Kidney (tissue), 14 donors: ENCODE results near the gene C2CD3. TPM values are rescaled to one million over a fixed set of nuclear protein-coding genes. Genes with fewer than 3 reads are reported as not detected.

Experiments
- DNase-seq, 5 donors: peaks; one replicate each; pipeline ENCODE4 v3.0.0-alpha.2; 2013 to 2020
- FAIRE-seq: peaks from 2 replicates; lab custom pipeline; 2012; peaks lifted over from hg19 to GRCh38; lab: Jason Lieb, UNC
- H3K27ac ChIP-seq, 2 donors: one replicate each; pipeline ENCODE4 v1.7.0; 2013; ENCODE audit warnings: low read depth in 2 of 2, low read length in 2 of 2, inconsistent platforms in 1 of 2
- H3K27me3 ChIP-seq: one replicate; pipeline ENCODE4 v1.7.1; 2013; ENCODE audit warnings: low read length, inconsistent platforms; ENCODE audit not compliant: control insufficient read depth, insufficient read depth
- H3K36me3 ChIP-seq, 3 donors: one replicate each; pipeline versions ENCODE4 v1.7.0 to v1.7.1; 2013; ENCODE audit warnings: low read length in 3 of 3, control low read depth in 1 of 3, inconsistent platforms in 1 of 3; ENCODE audit not compliant: insufficient read depth in 3 of 3, control insufficient read depth in 2 of 3
- H3K4me1 ChIP-seq, 3 donors: one replicate each; pipeline versions ENCODE4 v1.7.0 to v1.7.1; 2013; ENCODE audit warnings: low read length in 3 of 3, inconsistent platforms in 1 of 3, low read depth in 1 of 3; ENCODE audit not compliant: control insufficient read depth in 2 of 3, insufficient read depth in 2 of 3
- H3K4me3 ChIP-seq, 3 donors: one replicate each; pipeline versions ENCODE4 v1.7.0 to v1.8.1; 2013; ENCODE audit warnings: low read length in 3 of 3, control low read depth in 1 of 3, inconsistent platforms in 1 of 3
- H3K9ac ChIP-seq, 3 donors: one replicate each; pipeline versions ENCODE4 v1.7.0 to v1.7.1; 2013; ENCODE audit warnings: low read length in 3 of 3, control low read depth in 1 of 3, inconsistent platforms in 1 of 3
- H3K9me3 ChIP-seq, 3 donors: one replicate each; pipeline versions ENCODE4 v1.7.0 to v1.7.1; 2013; ENCODE audit warnings: low read length in 3 of 3, control low read depth in 1 of 3, inconsistent platforms in 1 of 3; ENCODE audit not compliant: control insufficient read depth in 2 of 3, insufficient read depth in 1 of 3
- intact Hi-C: fragments of 100-400 bp; cut with DNase I; formaldehyde crosslinking; loops from one replicate; pipeline ENCODE4 v1.11.1; 2022
- polyA plus RNA-seq: library from polyadenylated mRNA; stranded (reverse); fragments of 350-450 nt; fragmentation: Illumina TruSeq; extraction: RNeasy Lipid Tissue Mini Kit (QIAGEN cat#74804); gene quantifications from one replicate; pipeline ENCODE4 v1.2.3, GENCODE V29; 2014; ENCODE audit warnings: low read depth, low replicate concordance; ENCODE audit not compliant: insufficient read depth
- total RNA-seq: library from RNA; stranded (reverse); fragmentation: NEBNext Ultra II Directional; extraction: Animal tissue kit (Norgen Biotek cat#: 25700); gene quantifications from one replicate; pipeline ENCODE4 v1.2.1, GENCODE V29; 2021
- TF ChIP-seq, protein P1 (sequence below): IDR thresholded peaks from 3 replicates; pipeline ENCODE4 v1.5.1; 2012; ENCODE audit warnings: mild to moderate bottlenecking, moderate library complexity, borderline replicate concordance; ENCODE audit not compliant: insufficient read depth; ENCODE audit errors: extremely low read depth
- donor health status: control.
- donor health status: control.
- donor health status: control.
- donor health status: control.
- donor health status: control.
- donor health status: DM: yes; HTN: yes; CAD: no.
- donor health status: Normal renal cell carcinoma (clear cell type).

C2CD3 gene
- total and polyA plus RNA-seq, 2 donors from 2014 or later: 5.6 to 28.7 TPM

DNA sequence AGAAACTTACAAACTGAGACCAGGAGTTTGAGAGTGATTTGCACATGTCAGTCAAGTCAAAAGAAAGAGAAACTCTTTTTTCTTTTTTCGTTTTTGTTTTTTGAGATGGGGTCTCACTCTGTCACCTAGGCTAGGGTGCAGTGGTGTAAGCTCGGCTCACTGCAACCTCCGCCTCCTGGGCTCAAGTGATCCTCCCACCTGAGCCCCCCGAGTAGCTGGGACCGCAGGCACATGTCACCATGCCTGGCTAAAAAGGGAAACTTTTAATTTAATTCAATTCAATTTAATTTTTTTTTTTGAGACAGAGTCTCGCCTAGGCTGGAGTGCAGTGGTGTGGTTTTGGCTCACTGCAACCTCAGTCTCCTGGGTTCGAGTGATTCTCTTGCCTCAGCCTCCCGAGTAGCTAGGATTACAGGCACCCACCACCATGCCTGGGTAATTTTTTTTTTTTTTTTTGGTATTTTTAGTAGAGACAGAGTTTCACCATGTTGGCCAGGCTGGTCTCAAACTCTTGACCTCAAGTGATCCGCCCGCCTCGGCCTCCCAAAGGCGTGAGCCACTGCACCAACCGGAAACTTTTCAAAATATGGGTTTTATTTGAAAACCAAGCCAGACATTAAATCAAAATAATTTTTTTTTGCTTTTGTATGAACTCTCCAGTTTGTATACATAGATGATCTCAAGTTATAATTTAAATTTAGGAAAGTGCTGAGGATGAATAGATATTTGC, 171.8 kb downstream of the C2CD3 start:
- Histone ChIP-seq H3K27me3 (no peaks in the 10 kb centered on the region), H3K27ac (no peak overlapping the region), H3K4me3 (no peak overlapping the region), H3K9ac (no peak overlapping the region), H3K4me1 (no peaks in the 10 kb centered on the region), H3K9me3 (no peaks in the 10 kb centered on the region), H3K36me3 (peaks cover 0 to 6% (median 4%) of the 10 kb centered on the region in 3 donors)
- intact Hi-C loops: no loop called here
- TF ChIP-seq, protein P1, sequence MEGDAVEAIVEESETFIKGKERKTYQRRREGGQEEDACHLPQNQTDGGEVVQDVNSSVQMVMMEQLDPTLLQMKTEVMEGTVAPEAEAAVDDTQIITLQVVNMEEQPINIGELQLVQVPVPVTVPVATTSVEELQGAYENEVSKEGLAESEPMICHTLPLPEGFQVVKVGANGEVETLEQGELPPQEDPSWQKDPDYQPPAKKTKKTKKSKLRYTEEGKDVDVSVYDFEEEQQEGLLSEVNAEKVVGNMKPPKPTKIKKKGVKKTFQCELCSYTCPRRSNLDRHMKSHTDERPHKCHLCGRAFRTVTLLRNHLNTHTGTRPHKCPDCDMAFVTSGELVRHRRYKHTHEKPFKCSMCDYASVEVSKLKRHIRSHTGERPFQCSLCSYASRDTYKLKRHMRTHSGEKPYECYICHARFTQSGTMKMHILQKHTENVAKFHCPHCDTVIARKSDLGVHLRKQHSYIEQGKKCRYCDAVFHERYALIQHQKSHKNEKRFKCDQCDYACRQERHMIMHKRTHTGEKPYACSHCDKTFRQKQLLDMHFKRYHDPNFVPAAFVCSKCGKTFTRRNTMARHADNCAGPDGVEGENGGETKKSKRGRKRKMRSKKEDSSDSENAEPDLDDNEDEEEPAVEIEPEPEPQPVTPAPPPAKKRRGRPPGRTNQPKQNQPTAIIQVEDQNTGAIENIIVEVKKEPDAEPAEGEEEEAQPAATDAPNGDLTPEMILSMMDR: no peak
- FAIRE-seq: no peak
- no peak for DNase-seq

DNA sequence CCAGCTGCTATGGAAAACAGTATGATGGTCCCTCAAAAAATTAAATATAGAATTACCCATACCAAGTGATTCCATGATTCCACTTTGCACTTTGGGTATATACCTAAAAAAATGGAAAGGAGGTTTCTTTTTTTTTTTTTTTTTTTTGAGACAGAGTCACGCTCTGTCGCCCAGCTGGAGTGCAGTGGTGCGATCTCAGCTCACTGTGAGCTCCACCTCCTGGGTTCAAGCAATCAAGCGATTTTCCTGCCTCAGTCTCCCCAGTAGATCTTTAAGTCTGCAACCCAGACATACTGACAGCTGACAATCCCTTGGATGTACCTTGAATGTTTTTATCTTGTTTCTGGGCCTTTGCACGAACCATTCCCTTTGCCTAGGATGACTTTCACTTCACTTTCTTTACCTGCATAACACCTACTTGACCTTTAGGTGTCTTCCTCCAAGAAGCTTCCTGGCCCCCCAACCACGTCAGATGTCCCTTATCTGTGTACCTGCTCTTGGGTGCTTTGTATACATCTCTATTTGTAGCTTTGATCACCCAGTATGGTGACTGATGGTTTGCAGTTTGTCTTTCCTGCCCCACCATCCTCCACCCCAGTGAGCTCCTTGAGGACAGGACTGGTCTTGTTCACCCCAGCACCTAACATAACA, 173.6 kb downstream of the C2CD3 start:
- Histone ChIP-seq H3K36me3 (no peaks in the 10 kb centered on the region), H3K4me3 (no peak overlapping the region), H3K27ac (no peak overlapping the region), H3K27me3 (no peaks in the 10 kb centered on the region), H3K9me3 (no peaks in the 10 kb centered on the region), H3K4me1 (no peaks in the 10 kb centered on the region), H3K9ac (no peak overlapping the region)
- FAIRE-seq (no peak), DNase-seq (peak in 1 of 5 donors; percentile 9)
- intact Hi-C loops: no loop called here
- TF ChIP-seq, protein P1: no peak

DNA sequence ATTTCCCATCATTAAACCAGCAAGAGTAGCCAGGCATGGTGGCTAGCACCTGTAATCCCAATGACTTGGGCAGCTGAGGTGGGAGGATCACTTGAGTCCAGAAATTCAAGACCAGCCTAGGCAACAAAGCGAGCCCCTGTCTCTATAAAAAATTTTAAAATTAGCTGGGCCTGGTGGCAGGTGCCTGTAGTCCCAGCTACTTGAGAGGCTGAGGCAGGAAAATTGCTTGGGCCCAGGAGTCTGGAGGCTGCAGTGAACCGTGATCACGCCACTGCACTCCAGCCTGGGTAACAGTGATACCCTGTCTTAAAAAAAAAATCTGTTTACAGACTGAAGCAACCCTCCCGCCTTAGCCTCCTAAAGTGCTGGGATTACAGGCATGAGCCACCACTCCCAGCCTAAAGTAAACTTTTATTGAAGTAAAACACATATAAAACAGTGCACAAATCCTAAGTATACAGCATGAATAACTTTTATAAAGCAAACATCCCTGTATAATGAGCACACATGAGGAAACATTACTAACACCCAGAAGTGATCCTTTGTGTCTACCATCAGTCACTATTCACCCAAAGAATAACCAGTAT, 174.5 kb downstream of the C2CD3 start:
- Histone ChIP-seq H3K27ac (no peak overlapping the region), H3K27me3 (no peaks in the 10 kb centered on the region), H3K4me1 (no peaks in the 10 kb centered on the region), H3K9me3 (no peaks in the 10 kb centered on the region), H3K36me3 (no peaks in the 10 kb centered on the region), H3K4me3 (no peak overlapping the region), H3K9ac (no peak overlapping the region)
- intact Hi-C loops: no loop called here
- TF ChIP-seq, protein P1: no peak
- DNase-seq (peak in 2 of 5 donors; percentile 2 to 14), FAIRE-seq (no peak)
